ENCODE results near the gene RPS2.

The RPS2 gene

GRCh38 chr16:1980770-1981087 is 16.1 kb upstream of the RPS2 start:
- DNase-seq = no peak

DNA sequence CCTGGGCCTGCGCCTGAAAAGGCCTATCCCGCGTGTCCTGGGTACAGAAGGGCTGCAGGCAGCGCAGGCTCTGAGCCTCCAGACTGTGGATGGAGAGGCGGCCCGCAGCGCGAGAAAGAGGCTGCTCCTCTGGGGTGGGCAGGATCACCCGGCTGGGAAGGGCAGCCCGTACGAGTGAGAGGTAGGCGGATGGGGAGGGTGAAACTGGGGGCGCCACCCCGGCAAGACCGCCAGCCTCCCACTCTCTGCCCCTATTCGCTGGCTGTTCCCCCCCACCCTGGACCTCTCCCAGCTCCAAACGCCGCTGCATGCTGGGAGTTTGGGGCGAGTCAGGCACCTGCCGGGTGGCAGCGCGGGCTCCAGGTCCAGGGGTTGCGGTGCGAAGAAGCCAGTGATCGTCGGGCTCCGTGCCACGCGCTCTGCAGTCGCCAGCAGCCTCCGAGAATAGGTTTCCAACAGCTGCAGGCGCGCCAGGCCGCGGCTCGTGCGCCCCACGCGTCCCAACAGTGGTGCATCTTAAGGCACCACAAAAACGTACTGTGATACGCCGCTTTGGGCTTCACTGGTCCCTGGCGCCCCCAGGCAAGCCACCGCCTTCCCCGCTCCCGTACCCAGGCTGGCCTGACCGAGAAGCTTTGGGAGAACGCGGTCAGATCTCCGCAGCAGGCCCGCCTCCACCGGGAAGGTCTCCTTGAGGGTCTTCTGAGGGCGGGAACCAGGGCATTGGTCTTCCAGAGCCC is 15.6 kb upstream of the RPS2 start:
- DNase-seq = no peak

- no peak for DNase-seq
These were observed 14.8 kb upstream of the RPS2 start for GRCh38 chr16:1979271-1980029.

DNA sequence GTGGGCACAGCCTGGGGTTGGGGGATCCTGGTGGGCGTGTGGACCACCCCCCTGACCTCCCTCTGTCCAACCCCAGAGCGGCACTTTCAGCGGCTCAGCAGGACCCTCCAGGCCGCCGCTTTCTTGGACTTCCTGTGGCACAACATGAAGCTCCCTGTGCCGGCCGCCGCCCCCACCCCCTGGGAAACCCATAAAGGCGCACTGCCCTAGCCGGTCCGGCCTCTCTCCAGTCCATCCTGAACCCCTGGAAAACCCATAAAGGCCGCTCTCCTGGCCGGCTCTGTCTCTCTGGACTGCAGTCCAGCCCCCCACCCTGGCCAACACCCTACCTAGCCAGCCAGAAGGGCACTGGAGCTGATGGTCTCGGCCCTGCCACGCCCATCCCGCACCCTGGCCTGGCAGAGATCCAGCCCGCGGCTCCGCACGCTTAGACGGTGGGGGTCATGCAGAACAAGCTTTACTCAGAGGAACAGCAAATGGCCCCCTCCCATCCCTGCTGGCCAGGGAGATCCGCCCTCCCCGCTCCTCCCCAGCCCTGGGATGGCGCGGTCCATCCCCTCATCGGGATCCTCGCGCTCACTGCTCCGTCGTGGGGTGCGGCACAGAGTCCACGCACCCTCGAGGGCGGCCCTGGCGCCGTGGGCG is 14.0 kb upstream of the RPS2 start:
- DNase-seq = no peak

DNA sequence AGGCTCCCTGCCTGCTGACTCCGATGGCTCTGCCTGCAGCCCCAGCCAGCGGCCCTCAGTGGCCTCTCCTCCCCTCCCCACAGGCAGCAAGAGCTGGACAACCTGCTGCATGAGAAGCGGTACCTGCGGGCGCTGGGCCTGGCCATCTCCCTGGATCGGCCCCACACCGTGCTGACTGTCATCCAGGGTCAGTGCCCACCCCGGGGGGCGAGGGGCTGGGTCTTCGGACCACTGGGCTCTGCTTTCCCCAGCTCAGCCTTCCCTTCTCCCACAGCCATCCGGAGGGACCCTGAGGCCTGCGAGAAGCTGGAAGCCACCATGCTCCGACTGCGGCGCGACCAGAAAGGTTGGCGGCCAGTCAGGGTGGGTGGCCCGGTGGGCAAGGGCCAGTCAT is 13.2 kb upstream of the RPS2 start:
- no peak for DNase-seq

DNA sequence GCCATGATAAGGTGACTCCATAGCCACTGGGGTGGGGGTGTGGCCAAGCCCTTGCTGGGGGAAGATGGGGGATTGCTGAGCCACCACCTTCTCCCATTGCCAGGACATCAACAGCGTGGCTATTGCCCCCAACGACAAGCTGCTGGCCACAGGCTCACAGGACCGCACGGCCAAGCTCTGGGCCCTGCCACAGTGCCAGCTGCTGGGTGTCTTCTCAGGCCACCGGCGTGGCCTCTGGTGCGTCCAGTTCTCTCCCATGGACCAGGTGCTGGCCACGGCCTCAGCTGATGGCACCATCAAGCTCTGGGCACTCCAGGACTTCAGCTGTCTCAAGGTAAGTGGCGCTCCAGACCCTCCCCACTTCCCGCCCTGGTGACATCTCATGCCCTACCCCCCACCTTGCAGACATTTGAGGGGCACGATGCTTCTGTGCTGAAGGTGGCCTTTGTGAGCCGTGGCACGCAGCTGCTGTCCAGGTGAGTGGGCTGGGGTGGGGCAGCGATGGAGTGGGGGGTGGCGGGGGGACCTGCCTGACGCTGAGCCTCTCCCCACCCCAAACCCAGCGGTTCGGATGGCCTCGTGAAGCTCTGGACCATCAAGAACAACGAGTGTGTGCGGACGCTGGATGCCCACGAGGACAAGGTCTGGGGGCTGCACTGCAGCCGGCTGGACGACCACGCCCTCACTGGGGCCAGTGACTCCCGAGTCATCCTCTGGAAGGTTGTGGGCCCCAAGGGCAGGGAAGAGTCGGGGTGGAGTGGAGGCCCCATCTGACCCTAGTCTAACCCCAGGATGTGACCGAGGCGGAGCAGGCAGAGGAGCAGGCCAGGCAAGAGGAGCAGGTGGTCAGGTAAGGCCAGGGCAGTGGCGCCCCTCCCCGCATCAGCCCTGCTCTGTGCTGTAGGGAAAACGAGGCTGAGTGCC is 12.6 kb upstream of the RPS2 start:
- no peak for DNase-seq

DNA sequence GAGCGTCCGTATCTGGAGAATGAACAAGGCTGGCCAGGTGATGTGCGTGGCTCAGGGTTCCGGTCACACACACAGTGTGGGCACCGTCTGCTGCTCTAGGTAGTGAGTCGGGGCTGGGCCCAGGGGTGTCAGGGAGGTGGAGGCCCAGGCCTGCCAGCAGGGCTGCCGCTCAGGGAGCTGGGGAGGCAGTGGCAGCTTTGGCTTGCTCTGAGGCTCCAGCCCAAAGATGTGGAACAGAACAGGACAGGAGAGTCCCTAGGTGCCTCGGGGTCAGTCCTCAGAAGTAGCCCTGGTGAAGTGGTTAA is 11.5 kb upstream of the RPS2 start:
- no peak for DNase-seq

DNA sequence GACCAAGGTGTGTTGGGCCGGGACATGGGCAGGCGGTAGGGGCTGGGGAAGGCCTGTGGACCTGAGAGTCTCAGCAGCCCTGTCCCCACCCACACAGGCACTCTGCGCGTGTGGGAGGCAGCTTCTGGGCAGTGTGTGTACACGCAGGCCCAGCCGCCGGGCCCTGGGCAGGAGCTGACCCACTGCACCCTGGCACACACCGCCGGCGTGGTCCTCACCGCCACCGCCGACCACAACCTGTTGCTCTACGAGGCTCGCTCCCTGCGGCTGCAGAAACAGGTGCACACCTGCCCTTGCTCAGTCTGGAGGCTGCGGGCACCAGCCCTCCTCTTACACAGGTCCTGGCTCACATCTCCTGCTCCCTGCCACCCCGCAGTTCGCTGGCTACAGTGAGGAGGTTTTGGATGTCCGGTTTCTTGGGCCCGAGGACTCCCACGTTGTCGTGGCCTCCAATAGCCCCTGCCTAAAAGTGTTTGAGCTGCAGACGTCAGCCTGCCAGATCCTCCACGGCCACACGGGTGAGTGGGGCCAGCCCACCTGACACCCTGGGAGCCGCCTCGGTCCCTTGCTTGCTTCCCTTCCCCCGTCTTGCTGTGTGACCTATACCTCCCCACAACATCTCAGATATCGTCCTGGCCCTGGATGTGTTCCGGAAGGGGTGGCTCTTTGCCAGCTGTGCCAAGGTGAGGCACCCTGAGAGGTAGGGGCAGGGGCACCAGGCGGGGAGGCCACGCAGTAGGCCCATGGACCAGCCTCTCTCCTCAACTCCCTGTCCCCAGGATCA is 11.0 kb upstream of the RPS2 start:
- no peak for DNase-seq

DNA sequence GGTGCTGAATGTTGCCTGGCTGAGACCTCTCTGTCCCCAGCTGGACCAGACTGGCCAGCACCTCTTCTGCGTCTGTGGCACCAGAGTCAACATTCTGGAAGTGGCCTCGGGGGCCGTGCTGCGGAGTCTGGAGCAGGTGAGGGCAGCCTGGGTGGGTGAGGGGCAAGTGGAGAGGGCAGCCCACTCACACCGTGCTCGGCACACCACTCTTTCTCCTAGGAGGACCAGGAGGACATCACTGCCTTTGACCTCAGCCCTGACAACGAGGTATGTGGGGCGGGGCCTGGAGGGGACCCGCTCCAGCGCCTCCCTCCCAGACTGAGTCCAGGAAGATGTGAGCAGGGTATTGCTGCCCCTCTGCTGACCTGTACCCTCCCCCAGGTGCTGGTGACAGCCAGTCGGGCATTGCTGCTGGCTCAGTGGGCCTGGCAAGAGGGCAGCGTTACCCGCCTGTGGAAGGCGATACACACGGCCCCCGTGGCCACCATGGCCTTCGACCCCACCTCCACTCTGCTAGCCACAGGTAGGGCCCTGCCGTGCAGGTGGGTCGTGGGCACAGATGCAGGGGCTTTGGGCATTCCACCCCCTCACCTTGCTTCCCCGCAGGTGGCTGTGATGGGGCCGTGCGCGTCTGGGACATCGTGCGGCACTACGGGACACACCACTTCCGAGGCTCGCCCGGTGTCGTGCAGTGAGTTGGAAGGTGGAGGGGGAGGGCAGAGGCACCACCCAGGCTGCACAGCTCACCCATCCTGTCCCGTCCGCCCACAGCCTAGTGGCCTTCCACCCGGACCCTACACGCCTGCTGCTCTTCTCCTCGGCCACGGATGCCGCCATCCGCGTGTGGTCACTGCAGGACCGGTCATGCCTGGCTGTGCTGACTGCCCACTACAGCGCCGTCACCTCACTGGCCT is 9.8 kb upstream of the RPS2 start:
- no peak for DNase-seq

DNA sequence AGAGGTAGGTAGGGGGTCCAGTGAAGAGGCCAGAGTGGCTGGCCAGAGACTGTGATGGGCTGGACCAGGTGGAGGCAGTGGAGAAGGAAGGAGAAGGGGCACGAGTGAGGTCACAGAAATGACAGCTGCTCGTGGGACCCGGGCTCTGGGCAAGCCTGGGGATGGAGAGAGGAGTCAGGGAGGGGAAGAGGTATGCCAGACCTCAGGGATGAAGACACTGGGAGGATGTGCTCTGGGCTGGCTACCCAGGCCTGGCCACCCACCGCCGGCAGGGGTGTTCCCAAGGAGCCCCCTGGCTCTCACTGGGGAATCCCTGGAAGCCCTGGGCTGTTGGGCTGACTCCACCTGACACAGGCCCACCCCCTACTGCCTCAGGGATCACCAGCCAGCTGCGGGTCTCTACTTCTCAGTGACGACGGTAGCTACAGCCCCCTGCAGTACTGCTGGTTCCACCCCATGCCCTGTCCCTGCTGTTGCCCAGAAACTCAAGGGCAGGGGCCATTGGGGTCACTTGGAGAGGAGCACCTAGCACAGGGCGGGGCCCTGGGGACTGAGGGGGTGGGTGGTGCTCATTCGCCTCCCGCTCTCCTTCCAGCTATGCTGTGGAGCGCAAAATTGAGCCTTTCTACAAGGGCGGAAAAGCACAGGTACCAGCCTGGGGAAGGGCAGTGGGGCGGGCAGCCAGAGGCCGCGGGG is 9.0 kb upstream of the RPS2 start:
- no peak for DNase-seq

DNA sequence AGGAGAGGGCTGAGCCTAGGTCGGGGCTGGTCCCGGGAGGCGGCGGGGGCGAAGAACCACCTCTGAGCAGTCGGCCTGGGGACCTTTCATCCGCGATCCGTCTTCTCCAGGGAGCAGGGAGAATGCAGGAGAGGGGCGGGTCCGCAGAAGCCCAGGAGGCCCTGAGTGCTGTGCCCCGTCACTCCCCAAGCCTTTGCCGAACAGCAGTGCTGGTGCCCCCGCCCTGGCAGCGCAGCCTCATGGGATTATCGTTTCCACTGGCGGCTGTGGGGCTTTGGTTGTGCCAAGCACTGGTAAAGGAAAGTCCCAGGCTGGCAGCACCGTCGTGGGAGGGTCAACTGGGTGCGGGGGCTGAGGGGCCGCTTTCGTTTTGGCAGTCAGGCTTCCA is 7.9 kb upstream of the RPS2 start:
- DNase-seq = no peak

DNA sequence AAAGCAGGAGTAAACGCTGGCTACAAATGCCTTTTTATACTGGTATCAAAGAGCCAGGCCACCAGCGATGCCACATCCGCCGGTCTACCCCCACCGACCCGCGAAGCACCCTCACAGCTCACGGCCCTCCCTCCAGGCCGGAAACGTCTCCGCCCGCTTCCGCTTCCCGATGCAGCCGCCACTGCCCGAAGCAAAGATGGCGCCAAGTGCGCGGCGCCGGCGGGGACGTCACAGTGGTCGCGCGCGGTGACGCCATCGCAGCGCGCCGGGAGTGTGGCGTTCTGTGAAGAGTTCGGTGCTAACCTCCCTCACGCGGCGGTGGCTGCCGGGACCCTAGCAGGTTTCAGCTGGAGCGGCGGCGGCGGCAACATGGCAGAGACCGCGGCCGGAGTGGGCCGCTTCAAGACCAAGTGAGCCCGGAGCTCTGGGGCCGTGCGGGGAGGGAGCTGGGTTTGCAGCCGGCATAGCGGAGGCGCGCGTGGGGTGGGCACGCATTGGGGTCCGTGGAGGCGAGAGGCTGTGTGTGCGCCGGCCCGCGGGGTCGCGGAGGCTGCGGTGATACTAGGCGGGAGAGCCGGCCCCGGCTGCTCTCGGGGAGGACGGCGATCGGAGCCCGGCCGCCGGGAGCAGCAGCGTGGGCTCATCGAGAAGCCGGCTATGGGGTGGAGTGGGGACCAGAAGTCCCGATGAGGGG is 7.3 kb upstream of the RPS2 start, which contains the start of gene TBL3:
TBL3 (plus strand) TSS at position 258 of the 694 bp plus-strand sequence; CDS start at position 370, 112 bp downstream.
- peak; percentile 87 for DNase-seq

DNA sequence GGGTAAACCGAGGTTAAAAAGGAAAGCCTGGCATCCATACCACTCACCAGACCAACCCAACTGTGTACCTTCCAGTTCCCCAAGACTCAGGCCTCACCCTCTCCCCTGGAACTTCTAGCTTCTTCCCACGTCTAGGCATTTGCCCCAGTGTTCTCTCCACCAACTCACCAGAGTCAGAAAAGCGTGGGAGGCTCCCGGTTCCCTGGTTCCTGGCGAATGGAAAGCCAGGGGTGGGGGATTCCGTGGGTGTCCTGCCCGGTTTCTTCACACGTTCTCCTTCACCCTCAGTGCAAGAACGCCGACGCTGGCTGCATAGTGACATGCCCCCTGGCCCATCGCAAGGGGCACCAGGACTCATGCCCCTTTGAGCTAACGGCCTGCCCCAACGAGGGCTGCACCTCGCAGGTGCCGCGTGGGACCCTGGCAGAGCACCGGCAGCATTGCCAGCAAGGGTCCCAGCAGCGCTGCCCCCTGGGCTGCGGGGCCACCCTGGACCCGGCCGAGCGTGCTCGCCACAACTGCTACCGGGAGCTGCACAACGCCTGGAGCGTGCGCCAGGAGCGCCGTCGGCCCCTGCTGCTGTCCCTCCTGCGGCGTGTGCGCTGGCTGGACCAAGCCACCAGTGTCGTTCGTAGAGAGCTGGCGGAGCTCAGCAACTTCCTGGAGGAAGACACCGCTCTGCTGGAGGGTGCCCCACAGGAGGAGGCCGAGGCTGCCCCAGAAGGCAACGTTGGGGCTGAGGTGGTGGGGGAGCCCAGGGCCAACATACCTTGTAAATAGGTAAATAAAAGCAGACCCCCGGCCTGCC is 3.7 kb upstream of the RPS2 start:
- DNase-seq = no peak

DNA sequence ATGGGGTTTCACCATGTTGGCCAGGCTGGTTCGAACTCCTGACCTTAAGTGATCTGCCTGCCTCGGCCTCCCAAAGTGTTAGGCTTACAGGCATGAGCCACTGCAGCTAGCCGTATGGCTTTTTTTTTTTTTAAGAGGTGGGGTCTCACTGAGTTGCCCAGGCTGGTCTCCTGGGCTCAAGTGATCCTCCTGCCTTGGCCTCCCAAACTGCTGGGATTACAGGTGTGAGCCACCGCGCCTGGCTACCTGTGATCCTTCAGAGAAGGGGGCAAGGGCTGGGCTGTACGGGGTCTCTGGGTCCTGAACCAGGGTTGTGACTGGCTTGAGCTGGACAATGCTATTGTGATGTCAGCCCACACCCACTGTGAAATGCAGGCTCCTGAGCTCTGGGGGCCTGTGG is 1.8 kb upstream of the RPS2 start, which contains the start of gene RNF151:
RNF151 (plus strand) TSS at position 397 of the 400 bp plus-strand sequence. CDS start 26 bp downstream, outside the sequence.
- DNase-seq = no peak

GRCh38 chr16:1965396-1966001 is 873 bp upstream of the RPS2 start:
- DNase-seq = no peak

DNA sequence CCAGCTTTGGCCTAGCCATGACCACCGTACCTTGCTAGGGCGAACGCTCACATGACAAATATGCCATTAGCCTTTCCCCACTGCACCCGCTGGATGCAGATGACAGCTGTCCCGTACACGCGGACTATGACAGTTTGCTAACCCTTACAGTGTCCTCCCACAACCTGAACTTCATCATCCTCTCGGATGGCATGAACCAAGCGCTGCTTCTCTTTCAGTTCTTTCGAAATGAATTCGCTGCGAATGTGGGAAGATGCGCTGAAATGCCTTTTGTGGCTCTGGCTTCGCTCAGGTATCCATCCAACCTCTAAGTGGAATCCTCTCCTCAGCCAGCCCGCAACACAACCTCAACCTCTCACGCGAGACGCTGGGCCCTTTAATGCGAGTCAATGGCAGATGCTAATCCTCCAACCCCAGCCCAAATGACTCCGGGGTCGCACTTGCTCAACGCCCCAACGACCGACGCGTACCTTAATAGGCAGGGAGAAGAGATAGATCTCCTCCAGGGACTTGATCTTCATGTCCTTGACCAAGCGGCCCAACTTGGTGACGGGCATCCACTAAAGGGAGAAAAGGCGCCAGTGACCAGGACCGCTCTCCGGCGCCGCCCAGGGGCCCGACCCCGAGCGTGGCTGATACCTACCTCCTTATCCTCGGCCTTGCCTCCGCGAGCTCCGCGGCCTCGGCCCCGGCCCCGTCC is 670 bp downstream of the RPS2 start:
- DNase-seq = no peak
